Stimulated activated memory B cell treated with anti-CD40 and anti-IgM and Interleukin-4, amounts not matched to agents 10 μg/mL and 1 μg/mL and 100 μg/mL, for 72 hours (primary cell): ENCODE measurements around the gene FAR2.
"Not testable (repeated sequence)": the region's sequence is repeated elsewhere in the genome, so short reads cannot be mapped to it uniquely, and the experiment has no call there.

Experiments used
- ATAC-seq: fragments of 150-1000 bp; cut with Tn5 transposase; 2 replicates; pipeline ENCODE4 v1.10.0; 2021
- H3K27ac Mint-ChIP-seq: one replicate; pipeline ENCODE4 v1.8.0; 2022; ENCODE audit warnings: mild to moderate bottlenecking, mixed read lengths
- H3K27me3 Mint-ChIP-seq: one replicate; pipeline ENCODE4 v1.8.0; 2022; ENCODE audit warnings: mixed read lengths
- H3K36me3 Mint-ChIP-seq: one replicate; pipeline ENCODE4 v1.8.0; 2022; ENCODE audit warnings: mixed read lengths
- H3K4me1 Mint-ChIP-seq: one replicate; pipeline ENCODE4 v1.8.0; 2022; ENCODE audit warnings: mixed read lengths
- H3K4me3 Mint-ChIP-seq: one replicate; pipeline ENCODE4 v1.8.0; 2022; ENCODE audit warnings: mild to moderate bottlenecking, moderate library complexity, mixed read lengths
- H3K9me3 Mint-ChIP-seq: one replicate; pipeline ENCODE4 v1.8.0; 2022; ENCODE audit warnings: mixed read lengths

FAR2 gene

DNA sequence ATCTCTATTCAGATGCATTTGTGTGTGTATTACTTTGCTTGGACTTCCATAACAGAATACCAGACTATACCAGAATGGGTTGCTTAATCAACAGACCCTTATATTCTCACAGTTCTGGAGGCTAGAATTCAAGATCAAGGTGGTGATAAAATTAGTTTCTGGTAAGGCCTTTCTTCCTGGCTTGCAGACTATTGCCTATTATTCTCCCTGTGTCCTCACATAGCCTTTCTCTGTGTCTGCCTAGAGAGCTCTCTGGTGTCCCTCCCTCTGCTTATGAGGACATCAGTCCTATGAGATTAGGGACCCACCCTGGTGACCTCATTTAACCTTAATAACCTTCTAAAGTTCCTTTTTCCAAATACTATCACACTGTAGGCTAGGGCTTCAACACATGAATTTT is 106.0 kb downstream of the FAR2 start:
- Mint-ChIP-seq H3K4me1 (no peaks in the 10 kb centered on the region), H3K27me3 (no peaks in the 10 kb centered on the region), H3K36me3 (no peaks in the 10 kb centered on the region), H3K9me3 (no peaks in the 10 kb centered on the region), H3K27ac (no peak overlapping the region), H3K4me3 (no peak overlapping the region)
- no peak for ATAC-seq

DNA sequence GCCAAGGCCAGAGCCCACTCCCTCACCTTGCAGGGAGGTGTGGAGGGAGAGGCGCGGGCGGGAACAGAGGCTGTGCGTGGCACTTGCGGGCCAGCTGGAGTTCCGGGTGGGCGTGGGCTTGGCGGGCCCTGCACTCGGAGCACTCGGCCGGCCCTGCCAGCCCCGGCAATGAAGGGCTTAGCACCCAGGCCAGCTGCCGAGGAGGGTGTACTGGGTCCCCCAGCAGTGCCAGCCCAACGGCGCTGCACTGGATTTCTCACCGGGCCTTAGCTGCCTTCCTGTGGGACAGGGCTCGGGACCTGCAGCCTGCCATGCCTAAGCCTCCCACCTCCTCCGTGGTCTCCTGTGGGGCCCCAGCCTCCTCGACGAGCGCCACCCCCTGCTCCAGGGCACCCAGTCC is 107.5 kb downstream of the FAR2 start:
- no peak for ATAC-seq
- no peaks in the 10 kb centered on the region for H3K27me3 Mint-ChIP-seq
- H3K36me3 Mint-ChIP-seq, result no peaks in the 10 kb centered on the region
- no peak overlapping the region for H3K27ac Mint-ChIP-seq
- no peaks in the 10 kb centered on the region for H3K4me1 Mint-ChIP-seq
- peaks cover 9% of the 10 kb centered on the region for H3K9me3 Mint-ChIP-seq
- no peak overlapping the region for H3K4me3 Mint-ChIP-seq

DNA sequence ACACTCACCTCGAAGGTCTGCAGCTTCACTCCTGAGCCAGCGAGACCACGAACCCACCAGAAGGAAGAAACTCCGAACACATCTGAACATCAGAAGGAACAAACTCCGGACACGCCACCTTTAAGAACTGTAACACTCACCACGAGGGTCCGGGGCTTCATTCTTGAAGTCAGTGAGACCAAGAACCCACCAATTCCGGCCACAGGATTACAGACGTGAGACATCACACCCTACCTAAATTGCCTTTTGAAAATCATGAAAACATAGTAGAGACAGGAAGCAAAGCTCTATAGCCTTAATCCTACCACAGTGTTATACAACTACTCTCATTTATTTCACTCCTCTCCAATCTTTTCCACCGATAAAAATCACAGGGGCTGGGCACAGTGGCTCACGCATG is 108.6 kb downstream of the FAR2 start:
- not testable (repeated sequence) for H3K4me1 Mint-ChIP-seq, H3K36me3 Mint-ChIP-seq, ATAC-seq, H3K27me3 Mint-ChIP-seq, H3K27ac Mint-ChIP-seq, H3K4me3 Mint-ChIP-seq
- H3K9me3 Mint-ChIP-seq, result peaks cover 11% of the 10 kb centered on the region

DNA sequence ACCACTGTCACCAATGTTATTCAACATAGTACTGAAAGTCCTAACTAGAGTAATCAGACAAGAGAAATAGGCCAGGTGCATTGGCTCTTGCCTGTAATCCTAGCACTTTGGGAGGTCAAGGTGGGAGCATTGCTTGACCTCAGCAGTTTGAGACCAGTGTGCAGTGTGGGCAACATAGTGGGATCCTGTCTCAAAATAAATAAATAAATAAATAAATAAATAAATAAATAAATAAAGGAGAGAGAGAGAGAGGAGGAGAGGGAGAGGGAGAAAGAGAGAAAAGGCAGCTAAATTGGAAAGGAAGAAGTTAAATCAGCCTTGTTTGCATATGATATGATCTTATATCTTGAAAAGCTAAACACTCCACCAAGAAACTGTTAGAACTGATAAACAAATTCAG is 115.3 kb downstream of the FAR2 start:
- H3K27me3 Mint-ChIP-seq, result peaks cover 14% of the 10 kb centered on the region
- H3K36me3 Mint-ChIP-seq, result no peaks in the 10 kb centered on the region
- H3K27ac Mint-ChIP-seq, result no peak overlapping the region
- H3K4me1 Mint-ChIP-seq, result no peaks in the 10 kb centered on the region
- no peak for ATAC-seq
- H3K9me3 Mint-ChIP-seq, result peaks cover 22% of the 10 kb centered on the region
- no peak overlapping the region for H3K4me3 Mint-ChIP-seq

DNA sequence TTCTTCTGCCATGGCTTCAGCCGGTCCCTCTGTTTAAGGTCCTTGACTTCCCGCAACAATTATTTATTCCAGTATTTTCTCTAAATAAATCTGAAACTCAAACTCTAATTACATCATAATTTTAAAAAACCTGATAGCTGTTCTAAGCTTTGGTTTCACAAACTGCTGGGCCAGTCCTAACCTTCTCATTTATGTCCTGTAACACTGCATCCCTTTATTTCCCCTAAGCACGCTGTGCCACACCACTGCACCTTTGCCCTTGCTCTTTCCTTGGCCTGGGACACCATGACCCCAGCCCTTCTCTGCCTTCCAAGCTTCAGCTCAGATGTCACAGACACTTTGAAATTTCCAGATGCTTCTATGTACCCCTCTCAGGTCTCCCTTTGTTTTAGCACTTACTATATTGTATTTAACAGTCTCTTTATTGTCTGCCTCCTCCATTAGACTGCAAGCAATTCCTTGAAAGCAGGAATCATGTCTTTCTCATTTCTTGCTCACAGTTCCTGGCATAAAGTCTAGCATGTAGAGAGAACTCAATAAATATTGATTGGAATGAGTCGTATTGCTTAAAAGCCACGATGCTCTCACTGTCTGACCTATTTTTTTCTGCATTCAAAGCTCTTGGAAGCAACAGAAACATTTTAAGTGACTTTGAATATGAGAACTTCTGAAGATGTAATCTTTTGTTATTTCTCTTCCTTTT is 120.8 kb downstream of the FAR2 start:
- H3K27ac Mint-ChIP-seq, result no peak overlapping the region
- H3K36me3 Mint-ChIP-seq, result no peaks in the 10 kb centered on the region
- no peaks in the 10 kb centered on the region for H3K9me3 Mint-ChIP-seq
- no peaks in the 10 kb centered on the region for H3K27me3 Mint-ChIP-seq
- peak; percentile 35 for ATAC-seq
- no peaks in the 10 kb centered on the region for H3K4me1 Mint-ChIP-seq
- no peak overlapping the region for H3K4me3 Mint-ChIP-seq

DNA sequence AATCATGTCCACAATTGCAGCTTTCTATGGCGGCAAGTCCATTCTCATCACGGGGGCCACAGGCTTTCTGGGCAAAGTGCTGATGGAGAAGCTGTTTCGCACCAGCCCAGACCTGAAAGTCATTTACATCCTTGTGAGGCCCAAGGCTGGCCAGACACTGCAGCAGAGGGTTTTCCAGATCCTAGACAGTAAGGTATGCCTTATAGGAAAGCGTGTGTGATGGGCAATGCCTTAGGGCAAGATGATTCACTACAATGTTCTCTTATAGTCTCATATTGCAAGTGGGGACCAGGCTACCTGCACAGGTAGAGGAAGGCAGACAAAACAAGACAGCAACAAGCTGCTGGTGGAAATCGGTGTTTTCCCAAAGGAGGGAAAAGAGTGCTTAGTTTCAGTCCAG is 121.4 kb downstream of the FAR2 start:
- no peaks in the 10 kb centered on the region for H3K9me3 Mint-ChIP-seq
- ATAC-seq, result no peak
- H3K27me3 Mint-ChIP-seq, result no peaks in the 10 kb centered on the region
- H3K36me3 Mint-ChIP-seq, result no peaks in the 10 kb centered on the region
- no peaks in the 10 kb centered on the region for H3K4me1 Mint-ChIP-seq
- no peak overlapping the region for H3K4me3 Mint-ChIP-seq
- no peak overlapping the region for H3K27ac Mint-ChIP-seq

DNA sequence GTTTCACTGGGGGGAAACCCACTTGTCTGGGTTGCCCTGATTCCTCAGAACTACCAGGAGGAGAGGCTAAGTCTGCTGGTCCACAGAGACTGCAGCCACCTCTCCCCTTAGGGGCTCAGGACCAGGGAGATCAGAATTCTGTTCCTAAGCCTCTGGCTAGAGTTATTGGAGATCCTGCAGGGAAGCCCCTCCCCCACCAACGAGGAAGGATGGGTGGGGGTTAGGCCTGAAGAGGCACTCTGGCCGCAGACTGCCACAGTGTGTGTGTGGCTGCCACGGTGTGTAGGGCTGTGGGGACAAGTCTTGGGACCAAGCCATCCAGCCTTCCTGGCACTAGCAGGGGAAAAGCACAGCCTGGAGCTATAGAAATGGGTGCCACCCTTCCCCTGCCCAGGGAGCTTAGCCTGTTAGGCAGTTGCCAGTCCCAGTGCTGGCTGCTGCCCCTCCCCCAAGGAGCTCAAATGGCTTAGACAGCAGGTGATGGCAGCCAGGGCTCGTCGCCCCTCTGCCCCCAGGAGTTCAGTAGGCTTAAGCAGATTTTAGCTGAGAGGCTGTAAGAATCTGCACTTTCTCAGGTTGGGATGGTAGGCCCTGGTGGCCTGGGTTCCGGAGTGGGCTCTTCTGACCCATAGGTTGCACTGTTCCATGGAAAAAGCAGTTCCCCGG is 124.2 kb downstream of the FAR2 start:
- Mint-ChIP-seq H3K36me3 (no peaks in the 10 kb centered on the region), H3K4me3 (no peak overlapping the region), H3K27ac (no peak overlapping the region), H3K27me3 (no peaks in the 10 kb centered on the region), H3K4me1 (no peaks in the 10 kb centered on the region), H3K9me3 (no peaks in the 10 kb centered on the region)
- ATAC-seq, result peak; percentile 20

DNA sequence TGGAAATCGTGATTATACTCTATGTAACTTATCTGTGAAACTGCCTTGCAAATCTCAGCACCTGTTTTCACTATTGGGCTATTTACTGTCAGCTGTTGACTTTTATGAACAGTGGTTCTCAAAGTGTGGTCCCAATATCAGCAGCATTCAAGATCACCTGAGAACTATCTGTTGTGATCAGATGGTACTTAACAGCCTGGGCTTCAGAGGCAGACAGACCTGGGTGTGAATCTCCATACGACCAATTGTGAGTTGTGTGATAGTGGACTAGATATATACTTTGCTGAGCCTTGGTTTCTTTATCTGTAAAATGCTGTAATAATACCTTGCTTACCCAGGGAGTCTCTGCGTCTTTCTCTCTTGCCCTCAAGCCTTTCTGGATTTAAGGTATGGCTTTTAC is 126.8 kb downstream of the FAR2 start:
- Mint-ChIP-seq H3K4me1 (no peaks in the 10 kb centered on the region), H3K27ac (no peak overlapping the region), H3K27me3 (no peaks in the 10 kb centered on the region), H3K36me3 (peaks cover 2% of the 10 kb centered on the region), H3K9me3 (no peaks in the 10 kb centered on the region), H3K4me3 (no peak overlapping the region)
- no peak for ATAC-seq

DNA sequence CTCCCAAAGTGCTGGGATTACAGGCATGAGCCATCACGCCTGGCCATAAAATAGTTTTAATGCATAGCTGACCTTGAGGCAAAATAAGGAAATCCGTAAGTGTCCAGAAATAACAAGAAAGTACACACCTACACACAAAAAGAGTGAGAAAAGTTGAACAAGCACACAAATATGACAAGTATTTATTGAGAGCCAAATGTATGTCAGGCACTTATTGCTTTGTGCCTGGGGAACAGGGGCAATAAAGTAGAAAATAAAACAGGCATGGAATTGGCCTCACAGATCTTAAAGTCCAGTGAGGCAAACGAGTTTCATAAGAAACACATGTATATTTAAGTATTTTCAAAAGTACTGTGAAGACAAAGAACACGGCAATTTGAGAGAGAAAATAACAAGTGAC is 128.2 kb downstream of the FAR2 start:
- Mint-ChIP-seq H3K27me3 (no peaks in the 10 kb centered on the region), H3K36me3 (peaks cover 10% of the 10 kb centered on the region), H3K4me1 (no peaks in the 10 kb centered on the region), H3K4me3 (no peak overlapping the region), H3K27ac (no peak overlapping the region), H3K9me3 (no peaks in the 10 kb centered on the region)
- ATAC-seq, result no peak

DNA sequence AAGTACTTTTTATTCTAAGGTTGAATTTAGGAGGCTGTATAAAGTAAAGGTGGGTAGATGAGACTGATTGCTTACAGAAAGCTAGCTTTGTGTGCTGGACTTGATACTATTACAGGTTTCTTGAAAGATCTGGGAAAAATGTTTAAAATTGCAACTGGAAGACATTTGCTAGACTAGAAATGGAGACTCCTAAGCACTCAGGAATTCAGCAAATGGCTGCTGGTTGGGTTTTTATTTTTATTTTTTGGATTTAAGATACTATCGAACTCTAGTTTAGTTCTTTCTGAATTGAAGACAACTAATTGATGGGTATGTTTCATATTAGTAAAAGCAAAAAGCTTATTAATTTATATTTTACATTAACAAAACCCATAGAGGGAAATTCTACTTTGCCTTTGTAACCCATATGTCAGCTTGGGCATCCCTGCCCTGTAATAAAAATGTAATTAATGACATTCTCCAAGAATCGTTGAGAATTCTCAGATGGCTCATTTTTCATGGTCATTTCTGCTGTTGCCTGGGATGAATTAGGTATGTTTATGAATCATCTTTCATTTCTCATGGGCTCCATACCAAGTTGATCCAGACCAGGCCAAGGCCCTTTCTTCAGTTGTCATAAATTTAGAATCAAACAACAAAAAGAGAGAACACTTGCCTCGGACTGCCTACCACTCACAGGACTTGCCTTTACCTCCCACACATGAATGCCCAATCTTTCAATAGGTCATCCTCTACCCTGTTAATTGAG is 129.8 kb downstream of the FAR2 start:
- no peak for ATAC-seq
- H3K27ac Mint-ChIP-seq, result no peak overlapping the region
- no peaks in the 10 kb centered on the region for H3K27me3 Mint-ChIP-seq
- H3K4me3 Mint-ChIP-seq, result no peak overlapping the region
- no peaks in the 10 kb centered on the region for H3K4me1 Mint-ChIP-seq
- no peaks in the 10 kb centered on the region for H3K9me3 Mint-ChIP-seq
- H3K36me3 Mint-ChIP-seq, result peaks cover 10% of the 10 kb centered on the region

DNA sequence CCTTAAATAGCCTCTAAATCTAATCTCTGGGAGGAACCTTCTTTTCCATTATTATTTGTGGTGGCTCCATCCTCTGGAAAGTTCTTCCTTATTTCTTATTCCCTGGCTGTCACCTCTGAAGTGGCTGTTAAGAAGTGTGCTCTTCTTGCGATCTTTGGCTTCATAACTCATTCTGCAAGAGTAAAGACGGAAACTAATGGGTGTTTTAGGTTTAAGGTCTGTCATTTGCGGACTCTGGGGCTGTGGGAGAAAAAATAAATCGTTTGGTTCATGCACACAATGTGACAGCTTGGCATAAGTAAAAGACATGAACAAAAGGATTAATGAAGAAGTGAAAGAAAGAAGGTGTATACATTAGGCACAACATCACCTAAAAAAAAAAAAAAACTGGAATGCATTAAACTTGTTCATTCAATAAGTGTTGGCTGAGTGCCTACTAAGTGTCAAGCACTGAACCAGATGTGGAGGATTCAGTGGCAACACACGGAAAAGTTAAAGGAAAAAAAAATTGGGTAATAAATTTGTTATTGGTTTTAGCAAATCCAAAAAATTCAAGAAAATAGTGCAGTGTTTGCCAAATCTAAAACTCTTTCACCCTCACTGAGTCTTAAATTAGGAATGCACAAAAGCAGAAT is 132.4 kb downstream of the FAR2 start:
- Mint-ChIP-seq H3K4me3 (no peak overlapping the region), H3K27me3 (no peaks in the 10 kb centered on the region), H3K9me3 (no peaks in the 10 kb centered on the region), H3K4me1 (no peaks in the 10 kb centered on the region), H3K36me3 (peaks cover 15% of the 10 kb centered on the region), H3K27ac (no peak overlapping the region)
- ATAC-seq, result no peak

DNA sequence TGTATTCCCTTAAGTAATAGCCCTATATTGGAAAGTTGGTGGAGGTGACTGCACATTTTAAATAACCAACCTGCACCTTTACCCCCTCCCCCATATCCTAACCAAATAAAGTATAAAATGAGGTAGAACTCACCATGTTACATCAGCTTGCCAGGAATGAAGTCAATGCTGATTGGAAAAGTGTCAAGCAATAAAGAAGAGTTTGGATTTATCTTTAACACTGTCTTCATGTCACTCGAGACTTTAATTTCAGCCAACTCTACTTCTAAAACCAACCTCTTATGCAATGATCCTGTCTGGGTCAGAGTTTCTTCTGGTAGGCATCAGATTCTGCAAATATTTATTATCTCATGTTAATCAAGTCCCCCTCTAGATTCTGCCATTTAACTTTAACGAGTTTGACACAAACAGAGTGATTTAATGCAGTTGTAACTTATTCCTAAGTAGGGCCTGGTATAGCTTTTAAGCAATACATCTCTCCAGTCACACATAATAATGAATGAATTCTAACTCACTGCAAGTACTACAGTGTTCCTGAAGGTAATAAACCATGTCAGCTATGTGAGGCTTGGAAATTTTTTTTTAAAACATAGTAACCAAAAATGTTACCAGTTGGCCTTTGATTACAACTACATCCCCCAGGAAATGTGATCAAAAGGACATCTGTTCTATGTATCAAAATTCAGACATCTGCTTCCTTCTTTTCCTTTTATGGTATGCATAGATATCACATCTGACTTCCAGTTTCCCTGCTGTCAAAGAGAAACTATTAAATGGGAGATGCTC is 133.1 kb downstream of the FAR2 start:
- Mint-ChIP-seq H3K9me3 (no peaks in the 10 kb centered on the region), H3K36me3 (peaks cover 15% of the 10 kb centered on the region), H3K27me3 (no peaks in the 10 kb centered on the region), H3K4me1 (no peaks in the 10 kb centered on the region), H3K27ac (no peak overlapping the region), H3K4me3 (no peak overlapping the region)
- ATAC-seq, result no peak

DNA sequence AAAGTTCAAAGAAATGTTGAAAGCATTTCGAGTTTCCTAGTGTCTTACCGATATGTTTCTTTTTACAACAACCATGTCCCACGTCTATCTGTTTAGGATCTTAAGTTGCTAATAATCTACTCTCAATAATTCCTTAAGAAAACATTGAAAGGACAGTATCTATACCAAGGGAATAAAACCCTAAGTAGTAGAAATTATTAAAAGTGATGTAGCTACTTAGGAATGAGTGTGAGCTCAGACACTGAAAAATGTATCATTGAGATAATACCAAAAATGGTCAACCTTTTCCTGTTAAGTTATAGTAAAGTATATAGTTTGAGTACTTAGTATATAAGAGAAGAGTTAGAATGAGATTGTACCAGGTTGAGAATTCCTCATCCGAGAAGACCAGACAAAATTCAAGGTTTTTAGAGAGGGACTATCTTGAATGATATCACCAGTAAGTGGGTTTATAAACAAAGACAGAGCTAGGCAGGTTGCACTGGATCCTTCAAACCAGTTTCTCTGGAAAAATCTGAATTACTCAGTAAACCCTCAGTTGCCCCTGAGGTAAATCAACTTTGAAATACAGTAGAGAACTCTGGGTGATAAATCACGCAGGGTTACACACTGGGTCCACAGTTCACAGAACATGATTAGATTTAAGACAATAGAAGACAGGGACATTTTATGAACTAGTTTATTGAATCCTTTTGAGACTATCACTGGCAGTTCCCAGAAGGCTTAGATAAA is 135.1 kb downstream of the FAR2 start:
- no peak for ATAC-seq
- Mint-ChIP-seq H3K27me3 (no peaks in the 10 kb centered on the region), H3K9me3 (no peaks in the 10 kb centered on the region), H3K4me1 (no peaks in the 10 kb centered on the region), H3K36me3 (peaks cover 18% of the 10 kb centered on the region), H3K27ac (no peak overlapping the region), H3K4me3 (no peak overlapping the region)

DNA sequence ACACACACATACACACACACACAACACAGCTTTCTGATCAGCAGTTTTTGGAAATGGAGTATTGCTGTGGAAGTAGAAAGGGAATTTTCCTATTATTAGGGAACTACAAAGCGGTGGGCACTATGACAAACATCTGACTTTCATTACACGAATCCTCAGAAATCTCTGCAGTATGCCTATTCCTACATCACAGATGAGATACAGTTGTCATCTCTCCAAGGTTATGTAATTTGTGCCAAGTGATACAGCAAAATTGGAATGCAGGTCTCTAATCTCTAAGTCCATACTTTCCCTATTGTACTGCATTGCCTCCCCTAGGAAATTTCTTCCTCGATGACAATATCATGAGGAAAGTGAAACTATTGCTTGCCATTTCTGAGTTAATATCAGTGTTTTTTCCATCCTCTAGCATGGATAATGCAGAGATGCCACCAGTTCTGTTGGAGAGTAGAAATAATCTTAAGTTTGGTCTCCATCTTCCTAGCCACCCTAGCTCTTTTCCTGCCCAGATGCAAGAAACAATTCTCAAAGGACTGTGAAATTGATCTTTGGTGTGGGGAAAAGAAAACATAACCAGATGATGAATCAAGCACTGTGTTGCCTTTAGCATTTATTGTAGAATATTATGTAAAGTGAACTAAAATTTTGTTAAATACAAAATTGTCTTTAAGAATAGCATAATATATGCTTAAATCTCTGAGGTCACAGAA is 137.2 kb downstream of the FAR2 start:
- no peak for ATAC-seq
- H3K27me3 Mint-ChIP-seq, result no peaks in the 10 kb centered on the region

More for the DNA sequence above, 137.2 kb downstream of the FAR2 start:
- no peak overlapping the region for H3K4me3 Mint-ChIP-seq
- H3K9me3 Mint-ChIP-seq, result peaks cover 5% of the 10 kb centered on the region
- no peak overlapping the region for H3K27ac Mint-ChIP-seq
- H3K4me1 Mint-ChIP-seq, result no peaks in the 10 kb centered on the region
- H3K36me3 Mint-ChIP-seq, result peaks cover 17% of the 10 kb centered on the region
